Measurements from ENCODE around the gene SDK1.
A peak's percentile ranks its signal among the peaks of the same experiment; 100 is the strongest.

Gene SDK1

DNA sequence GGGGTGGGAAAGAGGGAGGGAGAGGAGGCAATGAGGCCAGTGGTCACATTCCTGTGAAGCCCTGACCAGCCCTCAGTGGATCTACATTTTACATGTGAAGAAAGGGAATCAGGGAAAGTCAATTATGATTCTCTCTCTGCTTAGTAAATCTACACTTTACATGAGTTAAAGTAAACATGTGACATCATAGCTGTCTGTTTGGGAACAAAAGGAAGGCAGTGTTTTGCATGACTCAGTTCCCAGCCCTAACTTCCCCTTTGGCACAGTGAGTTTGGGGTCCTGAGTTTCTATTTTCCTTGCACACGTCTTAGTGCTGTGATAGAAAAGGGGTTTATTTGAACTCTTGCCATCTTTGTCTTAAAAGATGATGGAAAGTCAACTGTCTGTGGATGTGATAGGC lies 615.1 kb downstream of the SDK1 start:
- Histone ChIP-seq H3K36me3 (ENCODE audit: control insufficient read depth in 1 of 2, insufficient read depth in 2 of 2, low read depth in 1 of 2, low read length in 2 of 2) (peaks cover 0 to 2% of the 10 kb centered on the region in 2 experiments), H3K9me3 (ENCODE audit: control insufficient read depth, low read length) (no peaks in the 10 kb centered on the region), H3K18ac (ENCODE audit: low read depth in 1 of 2, low read length in 2 of 2) (no peak overlapping the region), H3K23ac (ENCODE audit: low read length in 2 of 2) (no peak overlapping the region), H2BK12ac (ENCODE audit: low read length in 2 of 2) (no peak overlapping the region), H2BK5ac (ENCODE audit: low read depth, low read length, poor library complexity, severe bottlenecking) (no peak overlapping the region), H3K79me1 (replicated peaks; ENCODE audit: low read length, poor library complexity, severe bottlenecking) (no peaks in the 10 kb centered on the region), H4K8ac (ENCODE audit: low read length) (no peak overlapping the region), H3K4me1 (ENCODE audit: control insufficient read depth, insufficient read depth, low read depth, low read length) (peaks cover 16% of the 10 kb centered on the region), H3K14ac (ENCODE audit: low read length in 2 of 2) (no peak overlapping the region), H2BK120ac (ENCODE audit: low read depth, low read length) (no peak overlapping the region), H3K4ac (ENCODE audit: low read depth in 1 of 2, low read length in 2 of 2) (no peak overlapping the region), H3K4me3 (ENCODE audit: insufficient read depth in 1 of 2, low read depth in 1 of 2, low read length in 2 of 2) (no peak overlapping the region), H3K4me2 (ENCODE audit: low read length, poor library complexity, severe bottlenecking) (no peak overlapping the region), H3K9ac (ENCODE audit: low read length) (no peak overlapping the region), H2BK15ac (ENCODE audit: low read depth, poor library complexity, severe bottlenecking) (peak overlapping the region; percentile 87), H2AK5ac (ENCODE audit: low read length, severe bottlenecking) (no peak overlapping the region), H3K27me3 (ENCODE audit: control insufficient read depth in 1 of 2, insufficient read depth in 1 of 2, low read length in 2 of 2) (no peaks in the 10 kb centered on the region), H4K91ac (ENCODE audit: low read length) (no peak overlapping the region), H3K27ac (ENCODE audit: low read length, poor library complexity, severe bottlenecking) (no peak overlapping the region), H2AFZ (ENCODE audit: low read depth, low read length) (no peak overlapping the region)
- DNase-seq, result peak; percentile 79
- WGBS, result 11% methylated on average over 1 of the region's 1 CpG

- no peak overlapping the region for H2BK5ac ChIP-seq (ENCODE audit: low read depth, low read length, poor library complexity, severe bottlenecking)
- H3K14ac ChIP-seq (ENCODE audit: low read length in 2 of 2), result no peak overlapping the region
- no peak overlapping the region for H3K9ac ChIP-seq (ENCODE audit: low read length)
- no peak overlapping the region for H3K4me3 ChIP-seq (ENCODE audit: insufficient read depth in 1 of 2, low read depth in 1 of 2, low read length in 2 of 2)
- peaks cover 14% of the 10 kb centered on the region for H3K4me1 ChIP-seq (ENCODE audit: control insufficient read depth, insufficient read depth, low read depth, low read length)
- H3K4me2 ChIP-seq (ENCODE audit: low read length, poor library complexity, severe bottlenecking), result no peak overlapping the region
- H2AFZ ChIP-seq (ENCODE audit: low read depth, low read length), result no peak overlapping the region
- H2BK12ac ChIP-seq (ENCODE audit: low read length in 2 of 2), result no peak overlapping the region
- H4K91ac ChIP-seq (ENCODE audit: low read length), result no peak overlapping the region
- H3K4ac ChIP-seq (ENCODE audit: low read depth in 1 of 2, low read length in 2 of 2), result no peak overlapping the region
- H3K23ac ChIP-seq (ENCODE audit: low read length in 2 of 2), result no peak overlapping the region
- no peak overlapping the region for H3K18ac ChIP-seq (ENCODE audit: low read depth in 1 of 2, low read length in 2 of 2)
- H3K36me3 ChIP-seq (ENCODE audit: control insufficient read depth in 1 of 2, insufficient read depth in 2 of 2, low read depth in 1 of 2, low read length in 2 of 2), result peaks cover 0 to 2% of the 10 kb centered on the region in 2 experiments
- no peak overlapping the region for H4K8ac ChIP-seq (ENCODE audit: low read length)
- no peaks in the 10 kb centered on the region for H3K27me3 ChIP-seq (ENCODE audit: control insufficient read depth in 1 of 2, insufficient read depth in 1 of 2, low read length in 2 of 2)
- H2BK120ac ChIP-seq (ENCODE audit: low read depth, low read length), result no peak overlapping the region
- no peaks in the 10 kb centered on the region for H3K79me1 ChIP-seq (replicated peaks; ENCODE audit: low read length, poor library complexity, severe bottlenecking)
- 62% methylated on average over 4 of the region's 4 CpGs for WGBS
- DNase-seq, result no peak
- H2BK15ac ChIP-seq (ENCODE audit: low read depth, poor library complexity, severe bottlenecking), result no peak overlapping the region
- no peaks in the 10 kb centered on the region for H3K9me3 ChIP-seq (ENCODE audit: control insufficient read depth, low read length)
- H2AK5ac ChIP-seq (ENCODE audit: low read length, severe bottlenecking), result no peak overlapping the region
- no peak overlapping the region for H3K27ac ChIP-seq (ENCODE audit: low read length, poor library complexity, severe bottlenecking)
Observed at GRCh38 chr7:3917436-3917835, 616.4 kb downstream of the SDK1 start.

DNA sequence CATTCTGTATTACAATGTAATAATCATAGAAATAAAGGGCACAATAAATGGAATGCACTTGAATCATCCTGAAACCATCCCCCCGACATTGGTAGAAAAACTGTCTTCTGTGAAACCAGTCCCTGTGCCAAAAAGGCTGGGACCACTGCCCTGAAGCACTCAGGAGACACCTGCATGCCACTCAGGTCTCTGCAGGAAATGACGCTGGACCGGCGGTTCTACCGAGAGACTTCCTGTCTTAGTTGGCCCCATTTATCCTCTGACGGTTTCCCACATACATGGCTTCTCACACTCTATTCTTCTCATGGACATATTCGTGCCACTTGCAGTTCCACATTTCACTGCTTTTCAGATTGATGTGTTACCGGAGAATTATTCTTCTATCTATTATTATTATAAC lies 617.5 kb downstream of the SDK1 start:
- H3K4me2 ChIP-seq (ENCODE audit: low read length, poor library complexity, severe bottlenecking), result no peak overlapping the region
- no peak overlapping the region for H2BK12ac ChIP-seq (ENCODE audit: low read length in 2 of 2)
- WGBS, result 93% methylated on average over 7 of the region's 8 CpGs
- H2BK5ac ChIP-seq (ENCODE audit: low read depth, low read length, poor library complexity, severe bottlenecking), result no peak overlapping the region
- H3K18ac ChIP-seq (ENCODE audit: low read depth in 1 of 2, low read length in 2 of 2), result no peak overlapping the region
- no peak overlapping the region for H2BK120ac ChIP-seq (ENCODE audit: low read depth, low read length)
- no peaks in the 10 kb centered on the region for H3K9me3 ChIP-seq (ENCODE audit: control insufficient read depth, low read length)
- H2BK15ac ChIP-seq (ENCODE audit: low read depth, poor library complexity, severe bottlenecking), result no peak overlapping the region
- H3K79me1 ChIP-seq (replicated peaks; ENCODE audit: low read length, poor library complexity, severe bottlenecking), result no peaks in the 10 kb centered on the region
- H3K14ac ChIP-seq (ENCODE audit: low read length in 2 of 2), result no peak overlapping the region
- H3K27me3 ChIP-seq (ENCODE audit: control insufficient read depth in 1 of 2, insufficient read depth in 1 of 2, low read length in 2 of 2), result no peaks in the 10 kb centered on the region
- no peak overlapping the region for H3K4ac ChIP-seq (ENCODE audit: low read depth in 1 of 2, low read length in 2 of 2)
- peaks cover 15% of the 10 kb centered on the region for H3K4me1 ChIP-seq (ENCODE audit: control insufficient read depth, insufficient read depth, low read depth, low read length)
- no peak overlapping the region for H4K8ac ChIP-seq (ENCODE audit: low read length)
- H4K91ac ChIP-seq (ENCODE audit: low read length), result no peak overlapping the region
- no peak overlapping the region for H3K23ac ChIP-seq (ENCODE audit: low read length in 2 of 2)
- no peak overlapping the region for H3K4me3 ChIP-seq (ENCODE audit: insufficient read depth in 1 of 2, low read depth in 1 of 2, low read length in 2 of 2)
- H3K27ac ChIP-seq (ENCODE audit: low read length, poor library complexity, severe bottlenecking), result no peak overlapping the region
- H2AFZ ChIP-seq (ENCODE audit: low read depth, low read length), result no peak overlapping the region
- no peak overlapping the region for H2AK5ac ChIP-seq (ENCODE audit: low read length, severe bottlenecking)
- peaks cover 0 to 2% of the 10 kb centered on the region in 2 experiments for H3K36me3 ChIP-seq (ENCODE audit: control insufficient read depth in 1 of 2, insufficient read depth in 2 of 2, low read depth in 1 of 2, low read length in 2 of 2)
- H3K9ac ChIP-seq (ENCODE audit: low read length), result no peak overlapping the region
- no peak for DNase-seq

DNA sequence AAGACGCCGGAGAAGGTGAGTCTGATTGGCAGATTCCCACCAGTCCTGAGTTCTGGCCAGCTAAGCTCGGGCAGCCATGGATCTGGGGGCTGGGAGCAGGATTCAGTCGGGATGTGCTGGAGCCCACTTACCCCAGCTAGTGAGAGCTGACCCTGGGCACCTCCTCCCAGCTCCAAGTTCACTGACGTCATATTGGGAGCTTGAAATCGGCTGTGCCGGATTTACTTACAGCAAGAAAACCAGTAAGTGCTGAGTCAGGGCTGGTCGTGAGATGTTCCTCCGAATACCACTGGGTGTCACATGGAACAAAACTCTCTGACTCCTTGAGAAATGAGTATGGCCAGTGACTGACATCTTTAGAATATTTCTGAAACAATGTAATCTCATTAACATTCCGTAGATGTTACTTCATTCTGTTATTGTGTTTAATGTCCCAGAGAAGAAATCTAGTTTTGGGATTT lies 621.2 kb downstream of the SDK1 start:
- Histone ChIP-seq H3K4ac (ENCODE audit: low read depth in 1 of 2, low read length in 2 of 2) (peak overlapping the region in 1 of 2 experiments; percentile 16), H3K9ac (ENCODE audit: low read length) (peak overlapping the region; percentile 72), H3K4me3 (ENCODE audit: insufficient read depth in 1 of 2, low read depth in 1 of 2, low read length in 2 of 2) (no peak overlapping the region), H2AFZ (ENCODE audit: low read depth, low read length) (peak overlapping the region; percentile 18), H4K91ac (ENCODE audit: low read length) (no peak overlapping the region), H3K4me1 (ENCODE audit: control insufficient read depth, insufficient read depth, low read depth, low read length) (peaks cover 19% of the 10 kb centered on the region), H3K9me3 (ENCODE audit: control insufficient read depth, low read length) (no peaks in the 10 kb centered on the region), H3K18ac (ENCODE audit: low read depth in 1 of 2, low read length in 2 of 2) (peak overlapping the region in 1 of 2 experiments; percentile 37), H2AK5ac (ENCODE audit: low read length, severe bottlenecking) (peak overlapping the region; percentile 12), H3K27ac (ENCODE audit: low read length, poor library complexity, severe bottlenecking) (peak overlapping the region; percentile 60), H3K4me2 (ENCODE audit: low read length, poor library complexity, severe bottlenecking) (peak overlapping the region; percentile 27), H3K14ac (ENCODE audit: low read length in 2 of 2) (no peak overlapping the region), H3K23ac (ENCODE audit: low read length in 2 of 2) (no peak overlapping the region), H4K8ac (ENCODE audit: low read length) (peak overlapping the region; percentile 33), H2BK12ac (ENCODE audit: low read length in 2 of 2) (peak overlapping the region in 1 of 2 experiments; percentile 68), H2BK120ac (ENCODE audit: low read depth, low read length) (no peak overlapping the region), H2BK5ac (ENCODE audit: low read depth, low read length, poor library complexity, severe bottlenecking) (no peak overlapping the region), H2BK15ac (ENCODE audit: low read depth, poor library complexity, severe bottlenecking) (no peak overlapping the region), H3K79me1 (replicated peaks; ENCODE audit: low read length, poor library complexity, severe bottlenecking) (no peaks in the 10 kb centered on the region), H3K36me3 (ENCODE audit: control insufficient read depth in 1 of 2, insufficient read depth in 2 of 2, low read depth in 1 of 2, low read length in 2 of 2) (peaks cover 0 to 2% of the 10 kb centered on the region in 2 experiments), H3K27me3 (ENCODE audit: control insufficient read depth in 1 of 2, insufficient read depth in 1 of 2, low read length in 2 of 2) (no peaks in the 10 kb centered on the region)
- 36% methylated on average over 8 of the region's 10 CpGs for WGBS
- DNase-seq, result peak; percentile 97

All from mesenchymal stem cell (in vitro differentiated cells and primary cell).